HepG2 (cell line): ENCODE results near the gene LASP1.

Experiments
- ESRRA ChIP-seq: sonication (generic); formaldehyde crosslinking; IDR thresholded peaks from 2 replicates; pipeline ENCODE4 v1.5.1; 2020; ENCODE audit warnings: mild to moderate bottlenecking, low read depth, missing genetic modification reagents
- FOXA1 ChIP-seq, 2 experiments: fragments of 450-650 bp in 1 of 2; sonication (generic) in 1 of 2; formaldehyde crosslinking in 1 of 2; IDR thresholded peaks; 2 replicates each; pipeline versions ENCODE4 v1.4.0 to v1.6.1; 2016 to 2020; ENCODE audit warnings: missing genetic modification reagents in 1 of 2
- HIVEP1 ChIP-seq: sonication (generic); formaldehyde crosslinking; IDR thresholded peaks from 2 replicates; pipeline ENCODE4 v1.4.0; 2020; ENCODE audit warnings: mild to moderate bottlenecking, missing genetic modification reagents
- NAIF1 ChIP-seq: sonication (generic); formaldehyde crosslinking; IDR thresholded peaks from 2 replicates; pipeline ENCODE4 v1.5.0; 2020; ENCODE audit warnings: mild to moderate bottlenecking, missing genetic modification reagents, borderline replicate concordance
- PAF1 ChIP-seq: IDR thresholded peaks from 2 replicates; pipeline ENCODE4 v1.6.1; 2016; ENCODE audit warnings: missing genetic modification reagents, missing compliant biosample characterization
- POLR2A ChIP-seq, 2 experiments: IDR thresholded peaks; 2 replicates each; pipeline ENCODE4 v1.6.1; 2011; ENCODE audit warnings: low read depth in 2 of 2, low read length in 2 of 2, mild to moderate bottlenecking in 1 of 2, moderate library complexity in 1 of 2; ENCODE audit not compliant: insufficient read depth in 1 of 2
- RAD51 ChIP-seq: fragments of 450-650 bp; IDR thresholded peaks from 2 replicates; pipeline ENCODE4 v1.6.1; 2016; ENCODE audit warnings: borderline replicate concordance
- RBM39 ChIP-seq: fragments of 200-400 bp; formaldehyde crosslinking; IDR thresholded peaks from one replicate; pipeline ENCODE4 v1.6.1; 2018; ENCODE audit warnings: antibody characterized with exemption, mild to moderate bottlenecking, low read depth, low read length; ENCODE audit not compliant: poor library complexity, severe bottlenecking
- RFX1 ChIP-seq: fragments of 450-650 bp; IDR thresholded peaks from 2 replicates; pipeline ENCODE4 v1.6.1; 2017
- ZNF431 ChIP-seq: sonication (generic); formaldehyde crosslinking; IDR thresholded peaks from 2 replicates; pipeline ENCODE4 v1.9.0; 2022; ENCODE audit warnings: missing genetic modification reagents, low read depth, mild to moderate bottlenecking, borderline replicate concordance
- TF ChIP-seq, protein P1 (sequence below): sonication (generic); formaldehyde crosslinking; IDR thresholded peaks from 2 replicates; pipeline ENCODE4 v1.5.0; 2020; ENCODE audit warnings: mild to moderate bottlenecking, missing genetic modification reagents, moderate library complexity
- TF ChIP-seq, protein P2 (sequence below): sonication (generic); formaldehyde crosslinking; IDR thresholded peaks from 2 replicates; pipeline ENCODE4 v1.4.0; 2020; ENCODE audit warnings: missing genetic modification reagents, borderline replicate concordance
- TF ChIP-seq, protein P3 (sequence below): sonication (generic); formaldehyde crosslinking; IDR thresholded peaks from 2 replicates; pipeline ENCODE4 v1.4.0; 2020; ENCODE audit warnings: low read depth, missing genetic modification reagents
- TF ChIP-seq, protein P4 (sequence below): fragments of 450-650 bp; IDR thresholded peaks from 2 replicates; pipeline ENCODE4 v1.6.1; 2016

DNA sequence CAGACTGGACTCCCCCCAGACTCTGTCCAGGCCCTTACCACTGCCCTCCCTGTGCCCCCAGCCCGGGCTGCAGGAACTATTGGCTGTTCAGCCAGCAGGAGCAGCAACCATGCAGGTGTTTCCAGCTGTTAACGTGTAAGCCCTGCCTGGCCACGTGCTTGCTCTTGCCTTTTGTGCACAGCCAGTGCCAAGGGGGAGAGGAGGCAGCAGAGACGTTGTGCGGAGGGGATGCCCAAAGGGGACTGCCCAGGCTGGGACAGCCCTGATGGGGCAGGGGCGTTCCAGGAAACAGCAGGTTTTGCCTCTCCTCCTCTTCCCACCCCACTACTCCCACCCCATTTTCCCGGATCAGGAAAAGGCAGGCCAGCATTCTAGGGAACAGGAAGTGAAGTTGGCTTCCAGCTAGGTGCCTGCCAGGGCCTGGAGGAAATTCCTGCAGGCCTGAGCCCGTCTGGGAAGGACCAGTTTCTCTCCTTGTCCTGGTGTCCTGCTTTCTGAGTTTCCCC lies 38.9 kb downstream of the LASP1 start:
- TF ChIP-seq, protein P1, sequence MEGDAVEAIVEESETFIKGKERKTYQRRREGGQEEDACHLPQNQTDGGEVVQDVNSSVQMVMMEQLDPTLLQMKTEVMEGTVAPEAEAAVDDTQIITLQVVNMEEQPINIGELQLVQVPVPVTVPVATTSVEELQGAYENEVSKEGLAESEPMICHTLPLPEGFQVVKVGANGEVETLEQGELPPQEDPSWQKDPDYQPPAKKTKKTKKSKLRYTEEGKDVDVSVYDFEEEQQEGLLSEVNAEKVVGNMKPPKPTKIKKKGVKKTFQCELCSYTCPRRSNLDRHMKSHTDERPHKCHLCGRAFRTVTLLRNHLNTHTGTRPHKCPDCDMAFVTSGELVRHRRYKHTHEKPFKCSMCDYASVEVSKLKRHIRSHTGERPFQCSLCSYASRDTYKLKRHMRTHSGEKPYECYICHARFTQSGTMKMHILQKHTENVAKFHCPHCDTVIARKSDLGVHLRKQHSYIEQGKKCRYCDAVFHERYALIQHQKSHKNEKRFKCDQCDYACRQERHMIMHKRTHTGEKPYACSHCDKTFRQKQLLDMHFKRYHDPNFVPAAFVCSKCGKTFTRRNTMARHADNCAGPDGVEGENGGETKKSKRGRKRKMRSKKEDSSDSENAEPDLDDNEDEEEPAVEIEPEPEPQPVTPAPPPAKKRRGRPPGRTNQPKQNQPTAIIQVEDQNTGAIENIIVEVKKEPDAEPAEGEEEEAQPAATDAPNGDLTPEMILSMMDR: no peak
- TF ChIP-seq NAIF1 (CRISPR knock-in tag) (no peak), RFX1 (no peak), PAF1 (CRISPR knock-in tag) (no peak), ESRRA (CRISPR knock-in tag) (no peak), RBM39 (no peak), FOXA1 (IDR thresholded peaks at IDR 0.05) (no peak), FOXA1 (CRISPR knock-in tag; IDR thresholded peaks at IDR 0.05) (no peak), HIVEP1 (no peak), POLR2A (IDR thresholded peaks at IDR 0.05; ENCODE audit: insufficient read depth in 1 of 2, low read depth in 2 of 2, low read length in 2 of 2) (no peak), RAD51 (no peak), ZNF431 (CRISPR knock-in tag) (no peak)
- TF ChIP-seq, protein P2, sequence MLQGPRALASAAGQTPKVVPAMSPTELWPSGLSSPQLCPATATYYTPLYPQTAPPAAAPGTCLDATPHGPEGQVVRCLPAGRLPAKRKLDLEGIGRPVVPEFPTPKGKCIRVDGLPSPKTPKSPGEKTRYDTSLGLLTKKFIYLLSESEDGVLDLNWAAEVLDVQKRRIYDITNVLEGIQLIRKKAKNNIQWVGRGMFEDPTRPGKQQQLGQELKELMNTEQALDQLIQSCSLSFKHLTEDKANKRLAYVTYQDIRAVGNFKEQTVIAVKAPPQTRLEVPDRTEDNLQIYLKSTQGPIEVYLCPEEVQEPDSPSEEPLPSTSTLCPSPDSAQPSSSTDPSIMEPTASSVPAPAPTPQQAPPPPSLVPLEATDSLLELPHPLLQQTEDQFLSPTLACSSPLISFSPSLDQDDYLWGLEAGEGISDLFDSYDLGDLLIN (CRISPR knock-in tag): no peak
- TF ChIP-seq, protein P3, sequence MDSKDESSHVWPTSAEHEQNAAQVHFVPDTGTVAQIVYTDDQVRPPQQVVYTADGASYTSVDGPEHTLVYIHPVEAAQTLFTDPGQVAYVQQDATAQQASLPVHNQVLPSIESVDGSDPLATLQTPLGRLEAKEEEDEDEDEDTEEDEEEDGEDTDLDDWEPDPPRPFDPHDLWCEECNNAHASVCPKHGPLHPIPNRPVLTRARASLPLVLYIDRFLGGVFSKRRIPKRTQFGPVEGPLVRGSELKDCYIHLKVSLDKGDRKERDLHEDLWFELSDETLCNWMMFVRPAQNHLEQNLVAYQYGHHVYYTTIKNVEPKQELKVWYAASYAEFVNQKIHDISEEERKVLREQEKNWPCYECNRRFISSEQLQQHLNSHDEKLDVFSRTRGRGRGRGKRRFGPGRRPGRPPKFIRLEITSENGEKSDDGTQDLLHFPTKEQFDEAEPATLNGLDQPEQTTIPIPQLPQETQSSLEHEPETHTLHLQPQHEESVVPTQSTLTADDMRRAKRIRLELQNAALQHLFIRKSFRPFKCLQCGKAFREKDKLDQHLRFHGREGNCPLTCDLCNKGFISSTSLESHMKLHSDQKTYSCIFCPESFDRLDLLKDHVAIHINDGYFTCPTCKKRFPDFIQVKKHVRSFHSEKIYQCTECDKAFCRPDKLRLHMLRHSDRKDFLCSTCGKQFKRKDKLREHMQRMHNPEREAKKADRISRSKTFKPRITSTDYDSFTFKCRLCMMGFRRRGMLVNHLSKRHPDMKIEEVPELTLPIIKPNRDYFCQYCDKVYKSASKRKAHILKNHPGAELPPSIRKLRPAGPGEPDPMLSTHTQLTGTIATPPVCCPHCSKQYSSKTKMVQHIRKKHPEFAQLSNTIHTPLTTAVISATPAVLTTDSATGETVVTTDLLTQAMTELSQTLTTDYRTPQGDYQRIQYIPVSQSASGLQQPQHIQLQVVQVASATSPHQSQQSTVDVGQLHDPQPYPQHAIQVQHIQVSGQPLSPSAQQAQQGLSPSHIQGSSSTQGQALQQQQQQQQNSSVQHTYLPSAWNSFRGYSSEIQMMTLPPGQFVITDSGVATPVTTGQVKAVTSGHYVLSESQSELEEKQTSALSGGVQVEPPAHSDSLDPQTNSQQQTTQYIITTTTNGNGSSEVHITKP: no peak
- TF ChIP-seq, protein P4, sequence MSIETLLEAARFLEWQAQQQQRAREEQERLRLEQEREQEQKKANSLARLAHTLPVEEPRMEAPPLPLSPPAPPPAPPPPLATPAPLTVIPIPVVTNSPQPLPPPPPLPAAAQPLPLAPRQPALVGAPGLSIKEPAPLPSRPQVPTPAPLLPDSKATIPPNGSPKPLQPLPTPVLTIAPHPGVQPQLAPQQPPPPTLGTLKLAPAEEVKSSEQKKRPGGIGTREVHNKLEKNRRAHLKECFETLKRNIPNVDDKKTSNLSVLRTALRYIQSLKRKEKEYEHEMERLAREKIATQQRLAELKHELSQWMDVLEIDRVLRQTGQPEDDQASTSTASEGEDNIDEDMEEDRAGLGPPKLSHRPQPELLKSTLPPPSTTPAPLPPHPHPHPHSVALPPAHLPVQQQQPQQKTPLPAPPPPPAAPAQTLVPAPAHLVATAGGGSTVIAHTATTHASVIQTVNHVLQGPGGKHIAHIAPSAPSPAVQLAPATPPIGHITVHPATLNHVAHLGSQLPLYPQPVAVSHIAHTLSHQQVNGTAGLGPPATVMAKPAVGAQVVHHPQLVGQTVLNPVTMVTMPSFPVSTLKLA: no peak
